ENCODE measurements around the gene CLASP2. TPM values are rescaled to one million over a fixed set of nuclear protein-coding genes. Genes with fewer than 3 reads are reported as not detected.
"Not testable (repeated sequence)": the region's sequence is repeated elsewhere in the genome, so short reads cannot be mapped to it uniquely, and the experiment has no call there.

Gene CLASP2
- total RNA-seq, 6 donors from 2014 or later: 41.2 to 99.5 (median 64.0) TPM

DNA sequence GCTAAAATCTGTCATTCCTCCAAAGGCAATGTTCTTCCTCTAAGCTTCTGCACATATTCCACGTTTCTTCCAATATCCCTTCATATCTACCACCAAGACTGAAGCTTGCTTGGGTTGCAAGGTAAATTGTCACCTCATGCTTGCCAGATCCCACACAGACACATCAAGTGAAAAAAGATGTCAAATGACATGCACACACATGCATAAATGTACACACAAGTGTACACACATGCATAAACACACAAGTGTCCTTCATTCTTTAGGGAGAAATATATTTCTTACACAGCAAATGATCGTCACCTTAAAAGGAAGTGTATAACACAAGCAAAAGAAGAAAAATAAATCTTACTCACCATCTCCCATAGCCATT lies 59.4 kb downstream of the CLASP2 start:
- ATAC-seq (ENCODE audit: low FRiP score in 2 of 2) (peak; percentile 3 to 15), DNase-seq (no peak)
- 11 to 18% methylated on average over 2 of the region's 2 CpGs for WGBS, 2 donors
- Histone ChIP-seq H3K27ac (peak overlapping the region; percentile 45 to 76 (median 60)), H3K4me1 (peaks cover 9 to 29% (median 21%) of the 10 kb centered on the region in 4 donors), H3K36me3 (no peaks in the 10 kb centered on the region), H3K9me3 (no peaks in the 10 kb centered on the region), H3K27me3 (no peaks in the 10 kb centered on the region), H3K4me3 (peak overlapping the region in 3 of 4 donors; percentile 33 to 53 (median 50))
- TF ChIP-seq, protein P1, sequence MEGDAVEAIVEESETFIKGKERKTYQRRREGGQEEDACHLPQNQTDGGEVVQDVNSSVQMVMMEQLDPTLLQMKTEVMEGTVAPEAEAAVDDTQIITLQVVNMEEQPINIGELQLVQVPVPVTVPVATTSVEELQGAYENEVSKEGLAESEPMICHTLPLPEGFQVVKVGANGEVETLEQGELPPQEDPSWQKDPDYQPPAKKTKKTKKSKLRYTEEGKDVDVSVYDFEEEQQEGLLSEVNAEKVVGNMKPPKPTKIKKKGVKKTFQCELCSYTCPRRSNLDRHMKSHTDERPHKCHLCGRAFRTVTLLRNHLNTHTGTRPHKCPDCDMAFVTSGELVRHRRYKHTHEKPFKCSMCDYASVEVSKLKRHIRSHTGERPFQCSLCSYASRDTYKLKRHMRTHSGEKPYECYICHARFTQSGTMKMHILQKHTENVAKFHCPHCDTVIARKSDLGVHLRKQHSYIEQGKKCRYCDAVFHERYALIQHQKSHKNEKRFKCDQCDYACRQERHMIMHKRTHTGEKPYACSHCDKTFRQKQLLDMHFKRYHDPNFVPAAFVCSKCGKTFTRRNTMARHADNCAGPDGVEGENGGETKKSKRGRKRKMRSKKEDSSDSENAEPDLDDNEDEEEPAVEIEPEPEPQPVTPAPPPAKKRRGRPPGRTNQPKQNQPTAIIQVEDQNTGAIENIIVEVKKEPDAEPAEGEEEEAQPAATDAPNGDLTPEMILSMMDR (IDR thresholded peaks at IDR 0.05): no peak
- no peak for TF ChIP-seq POLR2A (IDR thresholded peaks at IDR 0.05)

DNA sequence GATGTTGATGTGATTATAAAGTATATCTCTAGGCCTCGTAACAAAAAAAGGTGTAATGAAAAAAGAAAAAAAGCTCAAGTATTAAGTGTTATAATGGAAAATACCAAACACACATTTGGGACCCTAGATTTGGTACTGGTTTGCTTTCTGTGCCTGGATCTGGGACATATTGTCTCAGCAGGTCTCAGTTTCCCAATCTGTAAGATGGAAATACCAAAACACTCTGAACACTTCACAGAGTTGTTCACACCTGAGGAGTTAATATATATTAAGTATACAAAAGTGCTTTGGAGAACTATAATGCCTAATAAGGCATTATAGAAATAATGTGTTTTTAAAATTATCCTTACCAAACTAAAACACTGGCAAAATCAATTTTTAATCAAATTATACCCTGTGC lies 60.0 kb downstream of the CLASP2 start:
- Histone ChIP-seq H3K4me3 (peak overlapping the region in 3 of 4 donors; percentile 33 to 53 (median 50)), H3K9me3 (no peaks in the 10 kb centered on the region), H3K27ac (peak overlapping the region; percentile 43 to 76 (median 56)), H3K4me1 (peaks cover 9 to 29% (median 21%) of the 10 kb centered on the region in 4 donors), H3K36me3 (no peaks in the 10 kb centered on the region), H3K27me3 (no peaks in the 10 kb centered on the region)
- TF ChIP-seq POLR2AphosphoS5 (IDR thresholded peaks at IDR 0.05) (no peak), EP300 (IDR thresholded peaks at IDR 0.05) (no peak), POLR2A (IDR thresholded peaks at IDR 0.05) (no peak)
- TF ChIP-seq, protein P1 (IDR thresholded peaks at IDR 0.05): no peak
- DNase-seq: no peak
- no peak for ATAC-seq (ENCODE audit: low FRiP score in 2 of 2)
- 65 to 73% methylated on average over 1 of the region's 1 CpG for WGBS, 2 donors

DNA sequence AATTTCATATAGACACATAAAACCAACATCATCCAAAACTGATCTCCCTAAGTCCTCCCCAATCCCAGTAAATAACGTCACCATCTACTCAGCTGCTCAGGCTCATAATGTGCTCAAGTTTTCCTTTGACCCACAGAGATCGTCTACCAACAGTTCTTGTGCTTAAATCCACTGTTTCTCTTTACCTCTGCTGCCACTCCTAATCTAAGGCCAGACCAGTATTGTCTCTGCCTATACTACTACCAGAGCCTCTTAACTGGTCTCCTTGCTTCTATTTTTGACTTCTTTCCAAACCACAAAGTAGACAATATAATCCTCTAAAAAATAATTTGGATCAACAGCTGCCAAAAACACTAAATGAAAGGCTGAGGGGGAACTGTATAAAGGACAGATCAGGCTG lies 65.3 kb downstream of the CLASP2 start:
- no peak for DNase-seq
- no peaks in the 10 kb centered on the region for H3K27me3 ChIP-seq
- no peaks in the 10 kb centered on the region for H3K36me3 ChIP-seq
- TF ChIP-seq EP300 (IDR thresholded peaks at IDR 0.05) (no peak), POLR2AphosphoS5 (IDR thresholded peaks at IDR 0.05) (no peak), POLR2A (IDR thresholded peaks at IDR 0.05) (no peak)
- TF ChIP-seq, protein P1 (IDR thresholded peaks at IDR 0.05): no peak
- H3K27ac ChIP-seq: no peak overlapping the region
- H3K4me1 ChIP-seq: peaks cover under 1 to 8% (median 3%) of the 10 kb centered on the region in 4 donors
- ATAC-seq (ENCODE audit: low FRiP score in 2 of 2): no peak
- H3K9me3 ChIP-seq: no peaks in the 10 kb centered on the region
- H3K4me3 ChIP-seq: no peak overlapping the region
- 78 to 84% methylated on average over 2 of the region's 2 CpGs for WGBS, 2 donors

DNA sequence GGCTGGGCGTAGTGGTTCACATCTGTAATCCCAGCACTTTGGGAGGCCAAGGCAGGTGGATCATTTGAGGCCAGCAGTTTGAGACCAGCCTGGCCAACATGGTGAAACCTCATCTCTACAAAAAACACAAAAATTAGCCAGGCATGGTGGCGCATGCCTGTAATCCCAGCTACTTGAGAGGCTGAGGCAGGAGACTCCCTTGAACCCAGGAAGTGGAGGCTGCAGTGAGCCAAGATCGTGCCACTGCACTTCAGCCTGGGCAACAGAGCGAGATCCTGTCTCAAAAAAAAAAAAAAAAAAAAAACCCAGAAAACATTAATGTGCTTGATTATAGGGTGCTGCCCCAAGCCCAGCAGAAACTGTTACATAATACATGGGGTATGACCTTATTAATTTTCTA lies 67.0 kb downstream of the CLASP2 start:
- not testable (repeated sequence) for H3K27ac ChIP-seq; H3K4me3 ChIP-seq; ATAC-seq (ENCODE audit: low FRiP score in 2 of 2); H3K27me3 ChIP-seq; DNase-seq; H3K36me3 ChIP-seq; H3K4me1 ChIP-seq; H3K9me3 ChIP-seq
- 90 to 98% methylated on average over 4 of the region's 4 CpGs for WGBS, 2 donors

DNA sequence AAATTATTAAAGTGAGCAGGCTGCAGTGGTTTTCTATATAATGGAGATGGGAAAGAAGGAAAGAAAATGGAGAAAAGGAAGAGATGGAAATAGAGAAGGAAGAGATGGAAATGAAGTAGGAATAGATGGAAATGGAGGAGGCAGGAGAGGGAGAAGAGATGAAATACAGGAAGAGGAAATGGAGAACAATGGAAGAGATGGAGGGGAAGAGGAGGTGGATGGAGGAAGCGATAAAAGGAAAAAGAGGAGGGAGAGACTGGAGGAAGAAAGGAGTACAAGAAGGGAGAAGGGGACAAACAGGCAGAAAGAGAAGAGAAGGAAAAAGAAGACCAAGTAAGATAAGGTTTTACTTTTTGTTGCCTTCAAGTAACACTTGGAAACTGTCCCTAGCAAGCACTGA lies 67.6 kb downstream of the CLASP2 start:
- Histone ChIP-seq H3K4me3 (no peak overlapping the region), H3K4me1 (peaks cover 0 to 6% (median 2%) of the 10 kb centered on the region in 4 donors), H3K36me3 (no peaks in the 10 kb centered on the region), H3K9me3 (no peaks in the 10 kb centered on the region), H3K27ac (no peak overlapping the region), H3K27me3 (no peaks in the 10 kb centered on the region)
- whole genome bisulfite sequencing, 2 donors: 79 to 81% methylated on average over 1 of the region's 1 CpG
- ATAC-seq (ENCODE audit: low FRiP score in 2 of 2) (no peak), DNase-seq (no peak)
- TF ChIP-seq POLR2AphosphoS5 (IDR thresholded peaks at IDR 0.05): no peak
- no peak for TF ChIP-seq EP300 (IDR thresholded peaks at IDR 0.05)
- TF ChIP-seq, protein P1 (IDR thresholded peaks at IDR 0.05): no peak
- TF ChIP-seq POLR2A (IDR thresholded peaks at IDR 0.05): no peak
